Hypothalamus (tissue), 51 donors: ENCODE data around the gene SH3GL1.

Source experiments
- DNase-seq, 51 donors: peaks; one replicate each; lab custom pipeline; 2025; lab: John Stamatoyannopoulos, UW

Gene SH3GL1

DNA sequence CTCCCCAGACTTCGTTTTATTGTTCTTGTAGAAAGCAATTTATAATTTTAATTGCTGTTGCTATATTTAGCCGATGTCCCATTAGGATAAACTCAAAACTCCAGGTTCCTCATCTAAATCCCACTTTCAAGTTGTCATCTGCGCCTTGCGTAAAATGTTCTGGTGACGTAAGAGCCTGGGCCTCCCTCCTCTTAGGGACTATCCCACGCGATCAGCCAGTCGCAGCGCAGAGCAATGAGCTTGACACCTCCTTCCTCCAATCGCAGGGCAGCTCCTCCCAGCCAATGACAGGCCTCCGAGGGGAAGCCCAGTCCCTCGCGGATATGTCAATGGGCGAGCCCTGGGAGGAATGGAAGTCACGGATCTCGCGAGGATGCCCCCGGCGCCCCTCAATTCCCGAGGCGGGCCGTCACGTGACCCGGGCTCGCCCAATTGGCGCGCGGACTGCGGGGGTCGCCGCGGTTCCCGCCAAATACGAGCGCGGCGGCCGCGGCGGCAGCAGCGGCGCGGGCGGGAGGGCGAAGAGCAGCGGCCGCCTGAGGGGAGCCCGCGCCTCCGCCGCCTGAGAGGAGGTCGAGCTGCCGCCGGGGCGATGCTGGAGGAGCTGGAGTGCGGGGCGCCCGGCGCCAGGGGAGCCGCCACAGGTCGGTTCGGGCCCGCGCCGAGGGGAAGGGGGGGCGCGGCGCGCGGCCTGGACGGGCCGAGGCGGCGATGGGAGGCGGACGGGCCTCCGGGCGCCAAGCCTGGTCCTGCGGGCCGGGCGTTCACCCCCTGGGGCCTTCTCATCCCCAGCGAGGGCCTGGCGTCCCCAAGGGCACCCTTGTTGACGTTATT is 2.0 kb upstream of the SH3GL1 start, which contains the start of gene CHAF1A:
CHAF1A (plus strand) TSS at position 470 of the 834 bp plus-strand sequence; CDS start at position 593, 123 bp downstream.
- peak; percentile 82 to 100 (median 99) for DNase-seq

DNA sequence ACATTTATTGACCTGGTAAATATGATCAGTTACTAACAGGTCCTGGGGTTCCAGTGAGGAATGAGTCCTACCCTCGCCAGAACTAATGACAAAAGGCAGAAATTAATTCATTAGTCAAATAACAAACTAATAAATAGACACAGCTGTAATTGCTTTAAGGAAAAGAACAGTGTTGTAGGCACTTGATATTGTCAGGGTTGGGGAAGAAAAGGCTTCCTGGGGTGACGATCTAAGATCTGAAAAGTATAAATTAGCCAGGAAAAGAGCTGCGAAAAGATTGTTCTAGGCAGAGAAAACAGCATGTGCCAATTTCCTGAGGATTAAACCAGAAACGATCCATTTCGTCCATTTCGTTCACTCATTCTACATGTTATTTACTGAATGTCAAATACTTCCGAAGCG is 1.4 kb upstream of the SH3GL1 start:
- no peak for DNase-seq

DNA sequence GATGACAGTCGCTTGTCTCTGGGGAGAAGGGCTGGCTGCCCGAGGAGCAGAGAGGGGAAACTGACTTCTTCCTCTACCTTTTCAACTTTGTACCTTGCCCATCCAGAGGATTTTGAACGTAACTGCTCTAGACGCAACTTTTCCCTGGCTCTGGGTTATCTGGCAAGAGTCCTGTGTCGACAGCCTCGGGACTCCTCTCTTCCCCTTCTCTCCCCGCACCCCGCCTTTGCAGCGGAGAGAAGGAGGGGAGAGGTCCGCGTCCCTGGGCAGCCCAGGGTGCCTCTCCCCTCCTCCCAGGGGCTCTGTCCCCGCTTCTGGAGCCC is 574 bp downstream of the SH3GL1 start:
- DNase-seq: peak in 2 of 51 donors; percentile 58 to 61

DNA sequence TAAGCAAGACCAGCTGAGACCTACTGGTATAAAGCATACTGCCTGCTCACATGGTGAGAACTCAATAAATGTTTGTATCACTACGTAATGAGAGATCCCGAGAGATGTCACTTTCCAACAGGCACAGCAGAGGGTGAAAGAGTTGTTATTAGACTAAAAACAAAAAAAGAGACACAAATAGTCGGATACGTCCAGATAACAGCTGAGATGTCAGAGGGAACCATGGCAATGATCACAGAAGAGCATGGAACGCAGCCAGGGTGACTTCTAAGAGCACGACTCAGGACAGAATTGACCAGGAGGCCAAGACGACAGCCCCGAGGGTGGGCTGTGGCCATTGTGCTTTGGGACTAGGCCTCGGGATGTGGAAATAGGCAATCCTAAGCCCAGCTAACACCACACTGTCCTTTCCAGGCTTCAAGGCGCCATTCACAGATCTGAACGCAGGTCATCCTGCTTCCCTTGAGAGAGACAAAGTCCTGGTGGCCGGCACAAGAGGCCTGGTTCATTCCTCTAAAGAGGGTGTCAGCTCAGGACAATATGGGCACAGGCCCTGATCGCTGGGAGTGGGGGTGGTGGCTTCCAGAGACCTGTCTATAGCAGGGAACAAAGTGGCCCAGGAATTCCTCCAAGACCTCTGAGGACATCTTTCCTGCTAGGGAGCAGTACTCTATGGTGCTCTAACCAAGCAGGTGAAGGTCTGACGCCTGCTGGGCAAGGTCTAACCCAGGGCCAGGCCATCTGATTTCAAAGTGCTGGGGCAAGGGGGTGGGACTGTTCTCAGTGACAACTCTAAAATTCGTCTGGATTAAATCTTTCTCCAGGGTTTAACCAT is 3.2 kb downstream of the SH3GL1 start:
- no peak for DNase-seq

DNA sequence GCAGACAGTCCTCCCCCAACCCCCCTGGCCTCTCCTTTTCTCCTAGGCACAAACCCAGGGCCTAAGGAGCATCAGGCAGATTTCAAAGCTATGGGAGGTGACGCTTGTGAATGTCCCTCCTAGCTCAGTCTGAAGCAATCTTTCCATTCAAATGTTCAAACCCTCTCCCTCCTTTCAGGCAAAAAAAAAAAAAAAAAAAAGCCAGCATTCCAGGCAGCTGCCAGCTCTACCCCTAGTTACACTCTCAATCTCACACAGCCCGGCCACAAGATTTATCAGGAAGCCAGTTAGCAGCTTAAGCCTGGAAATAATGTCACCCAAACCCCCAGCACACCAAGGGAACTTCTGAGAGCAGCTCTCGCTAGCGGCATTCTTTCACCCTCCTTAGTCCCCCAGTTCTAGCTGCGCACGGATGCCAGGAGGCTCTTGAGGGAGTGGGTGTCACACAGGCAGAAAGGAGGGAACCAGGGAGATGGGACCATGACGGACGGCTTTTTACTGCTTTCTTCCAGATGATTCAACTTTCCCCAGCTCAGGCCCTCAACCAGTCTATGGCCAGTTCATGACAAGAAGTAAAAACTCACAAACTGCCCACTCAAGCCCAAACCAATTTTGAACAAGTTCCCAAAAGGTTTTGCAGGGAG is 6.3 kb downstream of the SH3GL1 start:
- peak in 3 of 51 donors; percentile 13 to 49 (median 20) for DNase-seq

DNA sequence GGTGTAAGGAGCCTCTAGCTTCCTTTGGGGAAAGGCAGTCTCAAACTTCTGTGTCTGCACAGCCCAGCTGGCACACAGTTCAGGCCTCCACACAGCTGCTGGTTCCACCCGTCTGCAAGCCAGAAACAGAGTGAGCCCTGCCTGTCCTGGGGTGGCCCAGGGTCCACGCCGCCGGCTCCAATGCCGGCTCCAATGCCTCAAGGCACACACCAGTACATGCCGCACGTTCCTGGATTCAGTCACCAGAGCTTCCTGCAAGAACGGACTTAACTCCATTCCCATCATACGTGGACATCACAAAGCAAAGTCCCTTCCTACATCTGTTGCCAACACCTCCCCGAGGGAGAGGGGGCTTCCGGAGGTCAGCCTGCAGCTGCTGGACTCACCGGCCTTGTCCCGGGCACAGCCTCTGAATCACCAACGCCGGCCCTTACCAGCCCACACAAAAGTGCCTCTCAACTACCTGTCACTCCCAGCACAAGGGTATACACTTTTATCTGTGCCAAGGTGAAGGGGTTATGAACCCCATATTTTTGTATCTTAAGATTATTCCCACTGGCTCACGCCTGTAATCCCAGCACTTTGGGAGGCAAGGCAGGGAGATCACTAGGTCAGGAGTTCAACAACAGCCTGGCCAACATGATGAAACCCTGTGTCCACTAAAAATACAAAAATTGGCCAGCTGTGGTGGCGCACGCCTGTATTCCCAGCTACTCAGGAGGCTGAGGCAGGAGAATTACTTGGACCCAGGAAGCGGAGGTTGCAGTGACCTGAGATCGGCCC is 8.5 kb downstream of the SH3GL1 start:
- no peak for DNase-seq

DNA sequence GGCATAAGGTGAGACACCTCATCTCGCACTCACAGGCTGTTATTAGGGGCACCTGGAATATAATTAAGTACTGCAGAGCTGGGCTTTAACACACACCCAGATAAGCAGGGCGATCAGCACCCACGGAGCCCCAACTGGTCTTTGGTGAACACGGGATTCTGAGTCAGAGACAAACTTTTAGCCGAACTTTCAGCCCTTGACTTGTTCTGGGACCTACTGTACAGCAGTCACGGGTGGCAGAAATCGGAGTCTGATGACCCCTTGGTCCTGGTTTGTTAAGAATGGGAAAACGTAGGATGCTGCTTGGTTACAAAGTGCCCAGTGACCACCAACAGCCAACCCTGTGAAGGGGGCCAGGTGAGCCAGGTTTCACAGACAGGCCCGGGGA is 9.0 kb downstream of the SH3GL1 start:
- no peak for DNase-seq

DNA sequence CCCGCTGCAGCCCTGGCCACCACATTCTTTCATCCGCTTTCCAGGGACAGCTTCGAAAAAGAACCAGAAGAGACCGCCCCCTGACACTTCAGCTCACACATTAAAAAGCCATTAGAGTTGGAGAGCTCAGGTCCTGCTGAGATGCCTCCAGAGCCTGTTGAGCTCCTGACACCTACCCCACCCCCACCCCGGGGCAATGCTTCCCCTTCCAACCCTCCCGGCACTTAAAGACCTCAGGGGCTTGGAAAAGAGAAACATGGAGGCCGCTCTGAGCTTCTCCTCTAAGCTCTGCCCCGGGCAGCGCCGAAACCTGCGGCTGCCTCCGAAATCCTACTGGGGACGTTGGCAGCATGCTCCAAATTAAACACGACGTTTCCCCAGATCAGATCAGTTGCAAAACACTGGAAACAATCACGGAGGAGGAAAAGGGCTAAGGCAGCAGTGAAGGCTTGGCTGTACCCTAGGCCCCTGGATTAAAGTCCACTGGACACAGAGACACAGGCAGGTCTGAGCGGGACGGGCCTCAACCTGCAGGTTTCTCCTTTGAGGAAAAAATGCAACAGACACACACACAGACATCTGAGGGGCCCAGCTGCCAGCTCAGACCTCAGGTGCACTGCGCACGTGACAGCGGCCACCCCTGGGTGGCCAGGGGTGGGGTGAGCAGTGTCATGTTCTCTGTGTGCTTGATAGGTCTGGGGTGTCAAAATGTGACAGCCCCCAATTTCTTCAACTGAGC is 9.6 kb downstream of the SH3GL1 start:
- peak in 1 of 51 donors; percentile 16 for DNase-seq

DNA sequence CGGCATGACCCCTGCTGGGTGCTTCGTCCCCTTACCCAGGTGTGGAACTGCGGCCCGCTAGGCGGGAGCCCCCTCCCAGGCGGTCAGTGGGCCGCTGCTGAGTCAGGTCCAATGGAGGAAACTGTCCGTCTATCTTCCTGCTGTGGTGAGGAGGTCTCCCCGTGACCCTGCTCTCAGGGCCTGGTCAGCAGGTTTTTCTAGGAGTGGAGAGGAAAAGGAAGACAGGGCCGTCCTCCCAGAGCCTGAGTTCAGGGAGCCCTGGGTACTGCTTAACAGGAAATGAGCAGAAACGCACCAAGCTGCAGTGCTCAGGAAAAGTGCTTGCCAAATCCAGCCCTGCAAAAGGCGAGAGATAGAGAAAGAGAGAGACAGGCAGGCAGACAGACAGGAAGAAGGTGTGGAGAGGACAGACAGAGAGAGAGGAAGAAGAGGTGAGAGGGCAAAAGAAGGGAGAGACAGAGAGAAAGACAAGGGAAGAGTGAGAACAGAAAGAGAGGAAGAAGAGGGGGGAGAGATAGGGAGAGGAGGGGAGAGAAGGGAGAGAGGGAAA is 10.3 kb downstream of the SH3GL1 start:
- DNase-seq: peak in 1 of 51 donors; percentile 19

DNA sequence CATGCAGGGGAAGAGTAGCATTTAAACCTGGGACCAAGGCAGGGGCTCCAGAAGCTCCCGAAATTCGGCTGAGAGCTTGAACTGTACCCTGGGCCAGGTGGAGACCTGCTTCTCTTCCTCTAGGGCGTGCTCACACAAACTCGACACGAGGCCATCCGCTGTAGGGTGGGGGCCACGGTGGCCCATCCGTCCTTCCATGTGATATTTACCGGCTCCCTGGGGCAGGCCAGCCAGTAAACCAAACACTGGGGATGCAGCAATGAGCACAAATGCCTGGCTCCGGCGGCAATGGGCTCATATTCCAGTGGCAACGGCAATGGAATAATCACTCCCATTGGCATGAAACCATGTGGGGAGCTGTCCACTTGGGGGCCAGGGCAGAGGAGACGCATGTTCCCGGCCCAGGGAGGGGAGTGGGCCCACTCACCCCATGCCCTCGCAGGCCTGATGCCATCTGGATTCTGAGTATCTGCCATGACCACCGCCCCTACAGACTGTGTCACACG is 10.8 kb downstream of the SH3GL1 start:
- DNase-seq: no peak

DNA sequence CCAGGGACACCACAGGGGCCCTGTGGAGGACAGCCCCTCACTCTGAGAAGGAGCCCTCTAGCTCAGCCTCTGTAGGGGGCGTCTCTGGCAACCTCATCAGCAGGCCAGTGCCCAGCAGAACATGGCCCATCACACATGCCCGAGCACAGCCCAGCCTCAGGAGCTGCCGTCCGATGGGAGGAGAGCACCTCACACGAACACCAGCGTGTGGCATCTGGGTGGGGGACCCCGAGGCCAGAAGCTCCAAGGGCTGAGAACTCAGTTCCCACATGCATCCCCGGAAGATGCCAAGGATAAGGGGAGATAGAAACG is 11.3 kb downstream of the SH3GL1 start:
- DNase-seq: no peak

DNA sequence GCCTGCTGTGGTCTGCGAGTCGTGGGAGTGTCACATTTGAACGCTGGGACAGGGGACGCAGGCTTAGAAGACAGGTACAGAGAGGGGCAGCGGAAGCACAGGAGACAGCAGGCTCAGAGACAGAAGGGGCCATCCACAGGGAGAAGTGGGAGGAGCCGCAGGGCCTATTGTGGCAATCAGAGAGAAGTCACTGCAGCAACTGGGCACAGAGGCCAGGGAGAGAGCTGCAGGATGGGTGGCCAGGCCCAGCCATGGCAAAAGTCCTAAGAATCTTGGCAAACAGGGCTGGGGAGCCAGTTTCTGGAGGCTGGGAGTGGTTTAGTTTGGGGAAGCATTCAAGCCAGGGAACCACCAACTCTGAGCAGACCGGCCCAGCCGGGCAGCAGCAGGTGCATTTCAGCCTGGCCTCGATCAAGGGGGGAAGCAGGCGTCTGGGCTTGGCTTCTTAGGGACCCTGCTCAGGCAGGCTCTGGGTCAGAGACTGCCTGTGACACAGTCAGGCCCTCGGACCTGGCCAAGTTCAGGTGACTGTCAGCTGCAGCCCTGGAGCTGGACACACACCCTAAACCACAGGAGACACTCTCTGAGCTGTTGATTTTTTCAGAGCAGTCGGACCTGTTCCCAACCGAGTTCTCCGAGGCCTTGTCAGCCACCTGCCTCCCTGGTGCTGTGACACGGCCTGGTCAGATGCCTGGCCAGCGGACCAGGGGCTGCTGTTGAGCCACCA is 11.8 kb downstream of the SH3GL1 start:
- peak in 11 of 51 donors; percentile 11 to 55 (median 34) for DNase-seq

DNA sequence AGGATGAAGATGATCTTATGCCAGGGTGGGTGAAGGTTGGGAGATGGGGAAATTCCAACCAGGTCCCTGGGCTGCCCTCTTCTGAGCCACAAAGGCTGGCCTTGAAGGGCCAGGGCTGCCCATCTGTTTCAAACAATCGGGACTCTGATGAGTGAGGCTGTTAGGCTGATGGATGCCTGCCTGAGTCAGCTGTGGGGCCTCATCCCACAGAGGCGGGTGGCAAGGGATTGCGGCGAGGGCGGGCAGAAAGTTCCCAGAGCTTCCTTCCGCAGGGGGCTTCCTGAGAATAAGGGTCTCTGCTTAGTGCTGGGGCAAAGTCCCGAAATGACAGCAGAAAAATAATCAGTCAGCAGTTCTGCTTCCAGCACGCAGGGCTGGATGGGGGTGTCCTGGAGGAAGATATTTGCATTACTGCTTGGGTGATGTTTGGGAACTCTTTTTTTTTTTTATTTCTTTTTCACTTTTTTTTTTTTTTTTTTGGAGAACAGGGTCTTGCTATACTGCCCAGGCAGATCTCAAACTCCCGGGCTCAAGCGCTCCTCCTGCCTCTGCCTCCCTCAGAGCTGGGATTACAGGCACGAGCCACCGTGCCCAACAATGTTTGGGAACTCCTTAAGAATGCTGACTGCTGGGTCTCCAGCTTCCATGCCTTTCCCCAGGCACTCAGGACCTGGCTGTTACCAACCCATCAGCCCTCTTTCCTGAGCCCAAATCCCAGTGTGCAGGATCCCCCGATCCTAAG is 14.1 kb downstream of the SH3GL1 start:
- peak in 27 of 51 donors; percentile 12 to 81 (median 47) for DNase-seq

DNA sequence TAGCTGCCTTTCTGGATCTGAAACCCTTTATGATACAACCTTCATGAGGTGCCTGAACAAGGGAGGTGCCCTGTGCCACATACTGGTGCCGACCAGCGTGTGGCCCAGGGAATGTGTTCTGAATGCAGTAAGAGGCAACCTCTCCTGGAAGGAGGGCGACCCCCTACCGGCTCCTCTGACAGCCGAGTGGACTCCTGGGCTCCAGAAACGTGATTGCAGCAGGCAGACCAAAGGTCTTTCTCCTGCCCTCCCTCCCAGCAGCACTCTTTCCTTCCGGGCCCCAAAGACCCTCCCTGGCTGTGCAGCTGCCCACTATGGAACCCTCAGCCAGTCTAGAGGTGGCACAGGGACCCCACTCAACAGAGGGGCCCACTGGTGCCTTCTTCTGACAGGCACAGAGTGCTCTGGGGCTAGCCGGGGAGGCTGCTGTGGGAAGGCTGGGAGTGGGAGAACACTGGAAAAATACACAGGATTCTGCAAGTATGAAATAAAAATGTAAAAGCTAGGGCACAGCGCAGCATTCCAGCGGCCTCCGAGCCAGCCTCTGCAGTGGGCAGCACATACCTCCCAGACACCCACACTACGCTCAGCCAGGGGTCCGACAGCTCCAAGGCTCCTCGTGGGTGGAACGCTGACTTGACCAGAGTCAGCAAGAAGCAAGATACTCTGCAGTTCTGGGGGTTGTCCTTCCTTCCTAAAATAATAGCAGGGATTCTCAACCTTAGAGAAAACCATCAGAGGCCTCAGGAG is 14.9 kb downstream of the SH3GL1 start:
- DNase-seq: no peak

DNA sequence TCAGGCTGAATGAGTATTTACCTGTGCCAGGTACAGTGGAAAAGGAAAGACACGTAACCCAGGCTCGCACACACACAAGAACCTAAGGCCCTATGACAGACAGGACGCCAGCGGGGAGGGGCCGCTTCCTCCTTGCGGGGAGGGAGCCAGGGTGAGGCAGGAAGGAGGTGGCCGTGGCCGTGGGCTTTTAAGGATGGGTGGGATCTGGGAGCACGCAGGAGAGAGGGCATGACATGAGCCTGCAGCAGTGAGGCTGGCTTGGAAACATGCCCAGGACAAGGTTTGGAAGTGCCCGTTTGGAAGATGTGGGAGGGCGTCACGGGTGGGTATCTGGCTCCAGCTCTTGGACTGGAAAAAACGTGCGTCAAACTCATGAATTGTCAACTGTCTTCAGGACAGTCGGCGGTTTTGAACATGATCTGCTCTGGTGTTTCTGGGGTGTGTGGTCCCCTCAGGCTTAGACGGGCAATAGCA is 20.1 kb downstream of the SH3GL1 start:
- peak in 2 of 51 donors; percentile 7 to 21 for DNase-seq

DNA sequence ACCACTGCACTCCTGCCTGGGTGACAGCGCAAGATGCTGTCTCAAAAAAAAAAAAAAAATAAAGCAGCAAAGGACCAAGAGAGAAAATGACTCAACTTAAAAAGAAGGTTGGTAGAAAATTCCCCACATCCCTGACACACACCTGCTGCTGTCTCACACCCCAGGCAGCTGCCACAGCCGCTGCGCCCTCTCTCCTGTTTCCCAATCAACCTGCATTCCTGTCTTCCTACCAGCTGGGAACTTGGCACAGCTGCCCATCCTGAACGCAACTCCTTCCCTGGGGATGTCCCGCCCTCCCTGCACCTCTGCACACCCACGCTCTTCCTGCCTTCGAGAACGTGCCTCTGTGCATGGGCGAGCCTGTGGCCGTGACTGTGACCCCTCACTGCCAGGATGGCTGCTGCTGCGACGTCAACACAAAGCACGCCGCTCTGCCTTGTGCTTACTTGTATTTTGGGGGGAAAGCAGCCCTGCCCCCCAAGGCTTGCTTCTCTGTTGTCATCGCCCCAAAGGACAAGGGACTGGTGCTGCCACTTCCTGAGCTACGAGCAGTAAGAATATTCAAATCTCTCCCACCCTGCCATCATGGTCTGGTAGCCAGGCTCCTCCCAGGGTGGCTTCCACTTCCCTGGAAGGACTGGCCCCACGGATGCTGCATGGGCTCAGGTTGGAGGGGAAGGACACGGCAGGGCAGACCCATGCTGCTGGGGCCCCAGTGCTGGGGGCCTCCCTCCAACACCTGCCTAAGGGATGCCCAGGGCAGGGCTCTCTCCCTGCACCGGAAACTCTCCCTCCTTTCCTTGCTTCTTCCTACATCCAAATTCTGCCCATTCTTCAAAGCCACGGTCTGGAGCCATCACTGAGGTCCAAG is 20.7 kb downstream of the SH3GL1 start:
- DNase-seq: peak in 1 of 51 donors; percentile 51
